ENCODE data around the gene LSMEM2. TPM values are rescaled to one million over a fixed set of nuclear protein-coding genes. Genes with fewer than 3 reads are reported as not detected.
A peak's percentile ranks its signal among the peaks of the same experiment; 100 is the strongest.

The LSMEM2 gene
- total and polyA plus RNA-seq, 9 of the 15 experiments (the other 6 are each of a cell fraction or from before 2014, with no cell fraction given), result not detected

GRCh38 chr3:50327943-50328691, 49.2 kb downstream of the LSMEM2 start, which contains the start of gene TUSC2 (continued):
- TF ChIP-seq, protein P1, sequence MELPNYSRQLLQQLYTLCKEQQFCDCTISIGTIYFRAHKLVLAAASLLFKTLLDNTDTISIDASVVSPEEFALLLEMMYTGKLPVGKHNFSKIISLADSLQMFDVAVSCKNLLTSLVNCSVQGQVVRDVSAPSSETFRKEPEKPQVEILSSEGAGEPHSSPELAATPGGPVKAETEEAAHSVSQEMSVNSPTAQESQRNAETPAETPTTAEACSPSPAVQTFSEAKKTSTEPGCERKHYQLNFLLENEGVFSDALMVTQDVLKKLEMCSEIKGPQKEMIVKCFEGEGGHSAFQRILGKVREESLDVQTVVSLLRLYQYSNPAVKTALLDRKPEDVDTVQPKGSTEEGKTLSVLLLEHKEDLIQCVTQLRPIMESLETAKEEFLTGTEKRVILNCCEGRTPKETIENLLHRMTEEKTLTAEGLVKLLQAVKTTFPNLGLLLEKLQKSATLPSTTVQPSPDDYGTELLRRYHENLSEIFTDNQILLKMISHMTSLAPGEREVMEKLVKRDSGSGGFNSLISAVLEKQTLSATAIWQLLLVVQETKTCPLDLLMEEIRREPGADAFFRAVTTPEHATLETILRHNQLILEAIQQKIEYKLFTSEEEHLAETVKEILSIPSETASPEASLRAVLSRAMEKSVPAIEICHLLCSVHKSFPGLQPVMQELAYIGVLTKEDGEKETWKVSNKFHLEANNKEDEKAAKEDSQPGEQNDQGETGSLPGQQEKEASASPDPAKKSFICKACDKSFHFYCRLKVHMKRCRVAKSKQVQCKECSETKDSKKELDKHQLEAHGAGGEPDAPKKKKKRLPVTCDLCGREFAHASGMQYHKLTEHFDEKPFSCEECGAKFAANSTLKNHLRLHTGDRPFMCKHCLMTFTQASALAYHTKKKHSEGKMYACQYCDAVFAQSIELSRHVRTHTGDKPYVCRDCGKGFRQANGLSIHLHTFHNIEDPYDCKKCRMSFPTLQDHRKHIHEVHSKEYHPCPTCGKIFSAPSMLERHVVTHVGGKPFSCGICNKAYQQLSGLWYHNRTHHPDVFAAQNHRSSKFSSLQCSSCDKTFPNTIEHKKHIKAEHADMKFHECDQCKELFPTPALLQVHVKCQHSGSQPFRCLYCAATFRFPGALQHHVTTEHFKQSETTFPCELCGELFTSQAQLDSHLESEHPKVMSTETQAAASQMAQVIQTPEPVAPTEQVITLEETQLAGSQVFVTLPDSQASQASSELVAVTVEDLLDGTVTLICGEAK (IDR thresholded peaks at IDR 0.05), result peak; percentile 94
- TF ChIP-seq, protein P1 (CRISPR knock-in tag; IDR thresholded peaks at IDR 0.05), result no peak
- TF ChIP-seq ZNF232 (CRISPR knock-in tag; IDR thresholded peaks at IDR 0.05), result no peak
- no peak for TF ChIP-seq SREBF1 (IDR thresholded peaks at IDR 0.05; ENCODE audit: borderline replicate concordance, low read depth, low read length)
- no peak for TF ChIP-seq MLLT1 (IDR thresholded peaks at IDR 0.05)
- no peak for TF ChIP-seq NR2C2 (CRISPR knock-in tag; IDR thresholded peaks at IDR 0.05)
- TF ChIP-seq NR2C2 (tag; IDR thresholded peaks at IDR 0.05), result peak; percentile 24; the same call in 1 of the 2 replicates
- TF ChIP-seq, protein P2, sequence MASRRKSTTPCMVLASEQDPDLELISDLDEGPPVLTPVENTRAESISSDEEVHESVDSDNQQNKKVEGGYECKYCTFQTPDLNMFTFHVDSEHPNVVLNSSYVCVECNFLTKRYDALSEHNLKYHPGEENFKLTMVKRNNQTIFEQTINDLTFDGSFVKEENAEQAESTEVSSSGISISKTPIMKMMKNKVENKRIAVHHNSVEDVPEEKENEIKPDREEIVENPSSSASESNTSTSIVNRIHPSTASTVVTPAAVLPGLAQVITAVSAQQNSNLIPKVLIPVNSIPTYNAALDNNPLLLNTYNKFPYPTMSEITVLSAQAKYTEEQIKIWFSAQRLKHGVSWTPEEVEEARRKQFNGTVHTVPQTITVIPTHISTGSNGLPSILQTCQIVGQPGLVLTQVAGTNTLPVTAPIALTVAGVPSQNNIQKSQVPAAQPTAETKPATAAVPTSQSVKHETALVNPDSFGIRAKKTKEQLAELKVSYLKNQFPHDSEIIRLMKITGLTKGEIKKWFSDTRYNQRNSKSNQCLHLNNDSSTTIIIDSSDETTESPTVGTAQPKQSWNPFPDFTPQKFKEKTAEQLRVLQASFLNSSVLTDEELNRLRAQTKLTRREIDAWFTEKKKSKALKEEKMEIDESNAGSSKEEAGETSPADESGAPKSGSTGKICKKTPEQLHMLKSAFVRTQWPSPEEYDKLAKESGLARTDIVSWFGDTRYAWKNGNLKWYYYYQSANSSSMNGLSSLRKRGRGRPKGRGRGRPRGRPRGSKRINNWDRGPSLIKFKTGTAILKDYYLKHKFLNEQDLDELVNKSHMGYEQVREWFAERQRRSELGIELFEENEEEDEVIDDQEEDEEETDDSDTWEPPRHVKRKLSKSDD (conservative IDR thresholded peaks at IDR 0.05; ENCODE audit: low read length), result no peak
- no peak for TF ChIP-seq NFRKB (IDR thresholded peaks at IDR 0.05; ENCODE audit: low read depth)
- peak; percentile 60 for TF ChIP-seq HCFC1 (IDR thresholded peaks at IDR 0.05; ENCODE audit: low read depth, low read length)
- no peak for TF ChIP-seq EHMT2 (IDR thresholded peaks at IDR 0.05)
- TF ChIP-seq ZSCAN32 (CRISPR knock-in tag; IDR thresholded peaks at IDR 0.05), result no peak
- TF ChIP-seq, protein P3, sequence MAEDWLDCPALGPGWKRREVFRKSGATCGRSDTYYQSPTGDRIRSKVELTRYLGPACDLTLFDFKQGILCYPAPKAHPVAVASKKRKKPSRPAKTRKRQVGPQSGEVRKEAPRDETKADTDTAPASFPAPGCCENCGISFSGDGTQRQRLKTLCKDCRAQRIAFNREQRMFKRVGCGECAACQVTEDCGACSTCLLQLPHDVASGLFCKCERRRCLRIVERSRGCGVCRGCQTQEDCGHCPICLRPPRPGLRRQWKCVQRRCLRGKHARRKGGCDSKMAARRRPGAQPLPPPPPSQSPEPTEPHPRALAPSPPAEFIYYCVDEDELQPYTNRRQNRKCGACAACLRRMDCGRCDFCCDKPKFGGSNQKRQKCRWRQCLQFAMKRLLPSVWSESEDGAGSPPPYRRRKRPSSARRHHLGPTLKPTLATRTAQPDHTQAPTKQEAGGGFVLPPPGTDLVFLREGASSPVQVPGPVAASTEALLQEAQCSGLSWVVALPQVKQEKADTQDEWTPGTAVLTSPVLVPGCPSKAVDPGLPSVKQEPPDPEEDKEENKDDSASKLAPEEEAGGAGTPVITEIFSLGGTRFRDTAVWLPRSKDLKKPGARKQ (CRISPR knock-in tag; IDR thresholded peaks at IDR 0.05), result no peak
